Sigmoid colon (tissue), 7 donors: ENCODE data around the gene TRIM47. TPM values are rescaled to one million over a fixed set of nuclear protein-coding genes. Genes with fewer than 3 reads are reported as not detected.

Experiments
- DNase-seq: peaks from one replicate; pipeline ENCODE4 v3.0.0-alpha.2; 2019
- H3K27ac ChIP-seq, 4 donors: fragments of 200-600 bp; sonication (generic); one replicate each; pipeline ENCODE4 v1.5.1; 2016 to 2019; ENCODE audit warnings: mild to moderate bottlenecking in 1 of 4
- H3K27me3 ChIP-seq, 3 donors: fragments of 200-600 bp; sonication (generic); one replicate each; pipeline ENCODE4 v1.5.1; 2019; ENCODE audit warnings: mild to moderate bottlenecking in 1 of 3
- H3K36me3 ChIP-seq, 4 donors: fragments of 200-600 bp; sonication (generic); one replicate each; pipeline ENCODE4 v1.5.1; 2016 to 2019
- H3K4me1 ChIP-seq, 4 donors: fragments of 200-600 bp; sonication (generic); one replicate each; pipeline ENCODE4 v1.5.1; 2017 to 2019
- H3K4me3 ChIP-seq, 4 donors: fragments of 200-600 bp; sonication (generic); one replicate each; pipeline ENCODE4 v1.5.1; 2017 to 2019; ENCODE audit warnings: mild to moderate bottlenecking in 2 of 4, moderate library complexity in 1 of 4
- H3K9me3 ChIP-seq, 4 donors: fragments of 200-600 bp in 3 of 4; sonication (generic) in 3 of 4; one replicate each; pipeline versions ENCODE4 v1.5.1 to v1.6.1; 2013 to 2019
- CTCF ChIP-seq, 4 experiments: fragments of 450-650 bp in 3 of 4; fragments of 200-600 bp in 1 of 4; IDR thresholded peaks; one replicate each; pipeline ENCODE4 v1.5.1; 2016 to 2019; ENCODE audit warnings: antibody characterized with exemption in 4 of 4, mild to moderate bottlenecking in 3 of 4, moderate library complexity in 2 of 4
- EP300 ChIP-seq, 4 donors: sonication (generic); formaldehyde crosslinking; IDR thresholded peaks; one replicate each; pipeline ENCODE4 v1.6.1; 2017; ENCODE audit warnings: antibody characterized with exemption in 4 of 4
- POLR2A ChIP-seq, 2 donors: fragments of 450-650 bp; IDR thresholded peaks; one replicate each; pipeline ENCODE4 v1.6.1; 2016; ENCODE audit warnings: antibody characterized with exemption in 2 of 2, mild to moderate bottlenecking in 2 of 2, moderate library complexity in 2 of 2
- POLR2AphosphoS5 ChIP-seq, 4 donors: sonication (generic); formaldehyde crosslinking; IDR thresholded peaks; one replicate each; pipeline ENCODE4 v1.6.1; 2017; ENCODE audit warnings: antibody characterized with exemption in 4 of 4
- WGBS, 2 donors: extraction: QIAGEN DNeasy Blood & Tissue Kit; methylation state at CpG; one replicate each; pipeline ENCODE4 v1.1.7; 2013; 5-methylcytosine and 5-hydroxymethylcytosine counted together
- intact Hi-C: fragments of 100-400 bp; cut with DNase I; formaldehyde crosslinking; loops from one replicate; pipeline ENCODE4 v1.15.1; 2023
- polyA plus RNA-seq, 3 donors: library from polyadenylated mRNA; stranded (reverse); fragments of 200-250 nt; gene quantifications; one replicate each; pipeline ENCODE4 v1.2.3, GENCODE V29; 2013
- total RNA-seq, 4 donors: library from RNA; depleted of rRNA; stranded (reverse); fragments of >200 nt; gene quantifications; one replicate each; pipeline ENCODE4 v1.1.0, GENCODE V29; 2016
- donor health status: healthy with polysubstance abuse.
- donor health status: Bipolar disorder and iron deficiency.
- donor health status: healthy.

TRIM47 gene
- total and polyA plus RNA-seq, 7 donors = 27.8 to 41.0 (median 39.0) TPM

GRCh38 chr17:75826561-75827307 lies 51.6 kb downstream of the TRIM47 start:
- DNase-seq = no peak
- H3K4me1 ChIP-seq = peaks cover 0 to 22% (median 18%) of the 10 kb centered on the region in 4 donors
- H3K27me3 ChIP-seq = no peaks in the 10 kb centered on the region
- H3K4me3 ChIP-seq = no peak overlapping the region
- WGBS, 2 donors = 75 to 80% methylated on average over 14 of the region's 14 CpGs
- intact Hi-C loops = loop anchor here (1.0 to 10.0 kb wide), 3 partner anchors 41 to 258 kb away; no protein-coding TSS in a partner anchor
- peaks cover 10 to 54% (median 14%) of the 10 kb centered on the region in 4 donors for H3K36me3 ChIP-seq
- H3K27ac ChIP-seq = peak overlapping the region; percentile 72 to 86 (median 85)
- no peaks in the 10 kb centered on the region for H3K9me3 ChIP-seq
- TF ChIP-seq EP300 (IDR thresholded peaks at IDR 0.05) (no peak), POLR2AphosphoS5 (IDR thresholded peaks at IDR 0.05) (no peak), POLR2A (IDR thresholded peaks at IDR 0.05) (no peak), CTCF (IDR thresholded peaks at IDR 0.05) (no peak)

- Histone ChIP-seq H3K27me3 (no peaks in the 10 kb centered on the region), H3K4me3 (no peak overlapping the region), H3K9me3 (no peaks in the 10 kb centered on the region), H3K4me1 (peaks cover 0 to 22% (median 18%) of the 10 kb centered on the region in 4 donors), H3K27ac (peak overlapping the region in 2 of 4 donors; percentile 14 to 85), H3K36me3 (peaks cover 15 to 58% (median 18%) of the 10 kb centered on the region in 4 donors)
- TF ChIP-seq CTCF (IDR thresholded peaks at IDR 0.05) (no peak), POLR2A (IDR thresholded peaks at IDR 0.05) (no peak), POLR2AphosphoS5 (IDR thresholded peaks at IDR 0.05) (no peak), EP300 (IDR thresholded peaks at IDR 0.05) (no peak)
- intact Hi-C loops = loop anchor here (5.0 to 10.0 kb wide), 2 partner anchors 64 to 259 kb away; no protein-coding TSS in a partner anchor
- WGBS, 2 donors = 87 to 89% methylated on average over 12 of the region's 12 CpGs
- DNase-seq = no peak
These were observed 52.5 kb downstream of the TRIM47 start for GRCh38 chr17:75825748-75826370.

GRCh38 chr17:75825149-75825552 lies 53.2 kb downstream of the TRIM47 start:
- peak; percentile 57 for DNase-seq
- intact Hi-C loops = loop anchor here (5.0 to 10.0 kb wide), 2 partner anchors 63 to 260 kb away; no protein-coding TSS in a partner anchor
- 90 to 92% methylated on average over 13 of the region's 13 CpGs for WGBS, 2 donors

GRCh38 chr17:75824666-75825065 lies 53.7 kb downstream of the TRIM47 start:
- DNase-seq = no peak
- WGBS, 2 donors = 69 to 78% methylated on average over 2 of the region's 2 CpGs
- intact Hi-C loops = loop anchor here (5.0 to 10.0 kb wide), 2 partner anchors 62 to 260 kb away; no protein-coding TSS in a partner anchor
- Histone ChIP-seq H3K27me3 (no peaks in the 10 kb centered on the region), H3K4me1 (peaks cover 0 to 22% (median 18%) of the 10 kb centered on the region in 4 donors), H3K4me3 (no peak overlapping the region), H3K36me3 (peaks cover 26 to 61% (median 30%) of the 10 kb centered on the region in 4 donors), H3K9me3 (no peaks in the 10 kb centered on the region), H3K27ac (peak overlapping the region in 3 of 4 donors; percentile 18 to 31 (median 25))
- TF ChIP-seq CTCF (IDR thresholded peaks at IDR 0.05) = no peak
- no peak for TF ChIP-seq POLR2AphosphoS5 (IDR thresholded peaks at IDR 0.05)
- TF ChIP-seq POLR2A (IDR thresholded peaks at IDR 0.05) = no peak
- no peak for TF ChIP-seq EP300 (IDR thresholded peaks at IDR 0.05)

More at GRCh38 chr17:75825149-75825552, 53.2 kb downstream of the TRIM47 start:
- TF ChIP-seq POLR2AphosphoS5 (IDR thresholded peaks at IDR 0.05) = no peak
- Histone ChIP-seq H3K9me3 (no peaks in the 10 kb centered on the region), H3K4me3 (no peak overlapping the region), H3K4me1 (peaks cover 0 to 22% (median 18%) of the 10 kb centered on the region in 4 donors), H3K27me3 (no peaks in the 10 kb centered on the region), H3K27ac (peak overlapping the region in 3 of 4 donors; percentile 18 to 31 (median 25)), H3K36me3 (peaks cover 21 to 58% (median 25%) of the 10 kb centered on the region in 4 donors)

Other genes with a start within 250 kb of the TRIM47 start
- gene SMIM5, start 245.1 kb downstream of the TRIM47 start, total RNA-seq = 1 to 10 TPM in 3 of 4 donors, under 1 TPM in 1; 0.82 to 7.2 (median 3.8) TPM
- 10 to 100 TPM in 1 of 3 donors, 1 to 10 TPM in 2; 5.5 to 29.6 (median 6.0) TPM for gene SMIM5, start 245.1 kb downstream of the TRIM47 start, polyA plus RNA-seq
- 10 to 100 TPM in 3 of 4 donors, 1 to 10 TPM in 1; 5.1 to 11.6 (median 11.3) TPM for gene RECQL5, start 211.4 kb downstream of the TRIM47 start, total RNA-seq
- gene RECQL5, start 211.4 kb downstream of the TRIM47 start, polyA plus RNA-seq = 10 to 100 TPM in 2 of 3 donors, 1 to 10 TPM in 1; 9.0 to 30.1 (median 10.2) TPM
- 10 to 100 TPM; 53.5 to 96.9 (median 63.6) TPM for gene SAP30BP, start 211.2 kb downstream of the TRIM47 start, total RNA-seq
- gene SAP30BP, start 211.2 kb downstream of the TRIM47 start, polyA plus RNA-seq = 10 to 100 TPM; 53.2 to 69.3 (median 57.7) TPM
- 10 to 100 TPM; 15.1 to 43.2 (median 23.1) TPM for gene ITGB4, start 157.1 kb downstream of the TRIM47 start, total RNA-seq
- gene ITGB4, start 157.1 kb downstream of the TRIM47 start, polyA plus RNA-seq = 100 to 1,000 TPM in 1 of 3 donors, 10 to 100 TPM in 2; 17.8 to 116 (median 25.8) TPM
- gene GALK1, start 113.4 kb downstream of the TRIM47 start, total RNA-seq = 10 to 100 TPM; 17.2 to 24.6 (median 20.3) TPM
- gene GALK1, start 113.4 kb downstream of the TRIM47 start, polyA plus RNA-seq = 10 to 100 TPM; 14.3 to 28.2 (median 14.4) TPM
- gene UNK, start 93.8 kb downstream of the TRIM47 start, total RNA-seq = 10 to 100 TPM; 18.9 to 29.6 (median 26.4) TPM
- gene UNK, start 93.8 kb downstream of the TRIM47 start, polyA plus RNA-seq = 10 to 100 TPM; 12.7 to 24.4 (median 16.8) TPM
- gene UNC13D, start 34.2 kb downstream of the TRIM47 start, total RNA-seq = 10 to 100 TPM in 2 of 4 donors, 1 to 10 TPM in 2; 4.3 to 11.4 (median 9.6) TPM
- gene UNC13D, start 34.2 kb downstream of the TRIM47 start, polyA plus RNA-seq = 10 to 100 TPM in 2 of 3 donors, 1 to 10 TPM in 1; 6.0 to 61.9 (median 17.1) TPM
- gene WBP2, start 23.2 kb downstream of the TRIM47 start, total RNA-seq = 10 to 100 TPM; 44.2 to 73.1 (median 56.9) TPM
- 100 to 1,000 TPM in 1 of 3 donors, 10 to 100 TPM in 2; 87.1 to 110 (median 91.3) TPM for gene WBP2, start 23.2 kb downstream of the TRIM47 start, polyA plus RNA-seq
- 10 to 100 TPM; 22.4 to 27.5 (median 25.1) TPM for gene TRIM65, start 18.4 kb upstream of the TRIM47 start, total RNA-seq
- gene TRIM65, start 18.4 kb upstream of the TRIM47 start, polyA plus RNA-seq = 10 to 100 TPM in 2 of 3 donors, 1 to 10 TPM in 1; 7.2 to 19.1 (median 10.2) TPM
- 10 to 100 TPM; 32.8 to 50.6 (median 41.8) TPM for gene MRPL38, start 26.3 kb upstream of the TRIM47 start, total RNA-seq
- gene MRPL38, start 26.3 kb upstream of the TRIM47 start, polyA plus RNA-seq = 10 to 100 TPM; 55.9 to 71.5 (median 57.1) TPM
- 10 to 100 TPM in 1 of 4 donors, 1 to 10 TPM in 3; 4.4 to 16.6 (median 6.3) TPM for gene FBF1, start 62.5 kb upstream of the TRIM47 start, total RNA-seq
- gene FBF1, start 62.5 kb upstream of the TRIM47 start, polyA plus RNA-seq = 1 to 10 TPM; 1.2 to 9.0 (median 2.5) TPM
- gene ACOX1, start 100.6 kb upstream of the TRIM47 start, total RNA-seq = 10 to 100 TPM; 32.7 to 38.9 (median 36.5) TPM
- gene ACOX1, start 100.6 kb upstream of the TRIM47 start, polyA plus RNA-seq = 10 to 100 TPM; 31.3 to 93.2 (median 32.4) TPM
- 10 to 100 TPM in 1 of 4 donors, 1 to 10 TPM in 3; 5.3 to 14.8 (median 7.8) TPM for gene TEN1, start 100.7 kb upstream of the TRIM47 start, total RNA-seq
- gene TEN1, start 100.7 kb upstream of the TRIM47 start, polyA plus RNA-seq = 10 to 100 TPM; 30.5 to 78.8 (median 57.1) TPM
- gene CDK3, start 122.3 kb upstream of the TRIM47 start, total RNA-seq = 1 to 10 TPM in 2 of 4 donors, under 1 TPM in 1, not detected in 1; 0.71 to 2.6 (median 1.4) TPM
- gene CDK3, start 122.3 kb upstream of the TRIM47 start, polyA plus RNA-seq = 10 to 100 TPM; 11.9 to 15.0 (median 15.0) TPM
- gene EVPL, start 148.7 kb upstream of the TRIM47 start, total RNA-seq = 10 to 100 TPM in 1 of 4 donors, 1 to 10 TPM in 3; 2.9 to 23.5 (median 7.2) TPM
- 10 to 100 TPM in 1 of 3 donors, 1 to 10 TPM in 2; 4.6 to 16.0 (median 4.8) TPM for gene EVPL, start 148.7 kb upstream of the TRIM47 start, polyA plus RNA-seq
- gene SRP68, start 193.9 kb upstream of the TRIM47 start, total RNA-seq = 10 to 100 TPM; 53.1 to 60.6 (median 53.8) TPM
- gene SRP68, start 193.9 kb upstream of the TRIM47 start, polyA plus RNA-seq = 10 to 100 TPM; 37.2 to 52.4 (median 37.7) TPM
- gene GALR2, start 196.2 kb upstream of the TRIM47 start, total RNA-seq = 10 to 100 TPM in 1 of 4 donors, 1 to 10 TPM in 3; 5.4 to 20.2 (median 8.2) TPM
- 1 to 10 TPM in 1 of 3 donors, not detected in 2; 1.6 TPM for gene GALR2, start 196.2 kb upstream of the TRIM47 start, polyA plus RNA-seq
- 1 to 10 TPM in 2 of 4 donors, under 1 TPM in 2; 0.16 to 3.5 (median 0.81) TPM for gene ZACN, start 200.6 kb upstream of the TRIM47 start, total RNA-seq
- 1 to 10 TPM; 1.2 to 1.3 (median 1.2) TPM for gene ZACN, start 200.6 kb upstream of the TRIM47 start, polyA plus RNA-seq
- 10 to 100 TPM; 58.9 to 82.0 (median 75.3) TPM for gene EXOC7, start 225.2 kb upstream of the TRIM47 start, total RNA-seq
- 10 to 100 TPM; 36.8 to 74.4 (median 38.4) TPM for gene EXOC7, start 225.2 kb upstream of the TRIM47 start, polyA plus RNA-seq